ENCODE results near the gene TAF1. TPM values are rescaled to one million over a fixed set of nuclear protein-coding genes. Genes with fewer than 3 reads are reported as not detected.
"Not testable (repeated sequence)": the region's sequence is repeated elsewhere in the genome, so short reads cannot be mapped to it uniquely, and the experiment has no call there.

TAF1 gene
- total RNA-seq, 1 experiment from 2014 or later = 31.2 TPM

DNA sequence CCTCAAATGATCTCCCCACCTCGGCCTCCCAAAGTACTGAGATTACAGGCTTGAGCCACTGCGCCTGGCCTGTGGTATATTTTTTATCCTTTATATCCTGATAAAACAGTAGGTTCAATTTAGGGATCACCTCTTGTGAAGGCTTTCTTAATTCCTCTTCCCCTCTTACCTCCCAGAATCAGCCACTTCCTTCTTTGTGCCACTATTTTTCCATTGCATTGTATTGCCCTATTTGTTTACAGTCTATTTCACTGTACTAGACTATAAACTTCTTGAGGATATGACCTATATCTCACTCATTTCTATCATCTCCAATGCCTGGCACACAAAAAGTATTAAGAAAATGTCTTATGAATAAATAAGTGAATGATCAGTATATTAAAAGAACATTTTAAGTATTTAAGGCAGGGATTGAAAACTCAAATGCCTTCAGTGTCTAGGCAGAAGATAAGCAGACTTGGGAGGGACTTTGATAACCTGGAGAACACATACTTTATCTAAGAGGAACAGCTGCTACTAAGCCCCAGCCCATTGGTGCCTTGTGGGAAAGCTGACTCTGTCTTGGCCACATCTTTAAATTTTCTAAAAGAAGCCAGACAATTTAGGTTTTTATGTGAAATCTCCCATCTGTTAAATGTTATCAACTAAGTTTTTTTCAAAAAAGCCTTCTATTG is 84.4 kb downstream of the TAF1 start (continued):
- TF ChIP-seq, protein P1, sequence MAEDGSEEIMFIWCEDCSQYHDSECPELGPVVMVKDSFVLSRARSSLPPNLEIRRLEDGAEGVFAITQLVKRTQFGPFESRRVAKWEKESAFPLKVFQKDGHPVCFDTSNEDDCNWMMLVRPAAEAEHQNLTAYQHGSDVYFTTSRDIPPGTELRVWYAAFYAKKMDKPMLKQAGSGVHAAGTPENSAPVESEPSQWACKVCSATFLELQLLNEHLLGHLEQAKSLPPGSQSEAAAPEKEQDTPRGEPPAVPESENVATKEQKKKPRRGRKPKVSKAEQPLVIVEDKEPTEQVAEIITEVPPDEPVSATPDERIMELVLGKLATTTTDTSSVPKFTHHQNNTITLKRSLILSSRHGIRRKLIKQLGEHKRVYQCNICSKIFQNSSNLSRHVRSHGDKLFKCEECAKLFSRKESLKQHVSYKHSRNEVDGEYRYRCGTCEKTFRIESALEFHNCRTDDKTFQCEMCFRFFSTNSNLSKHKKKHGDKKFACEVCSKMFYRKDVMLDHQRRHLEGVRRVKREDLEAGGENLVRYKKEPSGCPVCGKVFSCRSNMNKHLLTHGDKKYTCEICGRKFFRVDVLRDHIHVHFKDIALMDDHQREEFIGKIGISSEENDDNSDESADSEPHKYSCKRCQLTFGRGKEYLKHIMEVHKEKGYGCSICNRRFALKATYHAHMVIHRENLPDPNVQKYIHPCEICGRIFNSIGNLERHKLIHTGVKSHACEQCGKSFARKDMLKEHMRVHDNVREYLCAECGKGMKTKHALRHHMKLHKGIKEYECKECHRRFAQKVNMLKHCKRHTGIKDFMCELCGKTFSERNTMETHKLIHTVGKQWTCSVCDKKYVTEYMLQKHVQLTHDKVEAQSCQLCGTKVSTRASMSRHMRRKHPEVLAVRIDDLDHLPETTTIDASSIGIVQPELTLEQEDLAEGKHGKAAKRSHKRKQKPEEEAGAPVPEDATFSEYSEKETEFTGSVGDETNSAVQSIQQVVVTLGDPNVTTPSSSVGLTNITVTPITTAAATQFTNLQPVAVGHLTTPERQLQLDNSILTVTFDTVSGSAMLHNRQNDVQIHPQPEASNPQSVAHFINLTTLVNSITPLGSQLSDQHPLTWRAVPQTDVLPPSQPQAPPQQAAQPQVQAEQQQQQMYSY (CRISPR knock-in tag; IDR thresholded peaks at IDR 0.05) = no peak
- TF ChIP-seq, protein P2, sequence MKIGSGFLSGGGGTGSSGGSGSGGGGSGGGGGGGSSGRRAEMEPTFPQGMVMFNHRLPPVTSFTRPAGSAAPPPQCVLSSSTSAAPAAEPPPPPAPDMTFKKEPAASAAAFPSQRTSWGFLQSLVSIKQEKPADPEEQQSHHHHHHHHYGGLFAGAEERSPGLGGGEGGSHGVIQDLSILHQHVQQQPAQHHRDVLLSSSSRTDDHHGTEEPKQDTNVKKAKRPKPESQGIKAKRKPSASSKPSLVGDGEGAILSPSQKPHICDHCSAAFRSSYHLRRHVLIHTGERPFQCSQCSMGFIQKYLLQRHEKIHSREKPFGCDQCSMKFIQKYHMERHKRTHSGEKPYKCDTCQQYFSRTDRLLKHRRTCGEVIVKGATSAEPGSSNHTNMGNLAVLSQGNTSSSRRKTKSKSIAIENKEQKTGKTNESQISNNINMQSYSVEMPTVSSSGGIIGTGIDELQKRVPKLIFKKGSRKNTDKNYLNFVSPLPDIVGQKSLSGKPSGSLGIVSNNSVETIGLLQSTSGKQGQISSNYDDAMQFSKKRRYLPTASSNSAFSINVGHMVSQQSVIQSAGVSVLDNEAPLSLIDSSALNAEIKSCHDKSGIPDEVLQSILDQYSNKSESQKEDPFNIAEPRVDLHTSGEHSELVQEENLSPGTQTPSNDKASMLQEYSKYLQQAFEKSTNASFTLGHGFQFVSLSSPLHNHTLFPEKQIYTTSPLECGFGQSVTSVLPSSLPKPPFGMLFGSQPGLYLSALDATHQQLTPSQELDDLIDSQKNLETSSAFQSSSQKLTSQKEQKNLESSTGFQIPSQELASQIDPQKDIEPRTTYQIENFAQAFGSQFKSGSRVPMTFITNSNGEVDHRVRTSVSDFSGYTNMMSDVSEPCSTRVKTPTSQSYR (CRISPR knock-in tag; IDR thresholded peaks at IDR 0.05) = no peak
- TF ChIP-seq NR1H2 (CRISPR knock-in tag; IDR thresholded peaks at IDR 0.05) = no peak
- TF ChIP-seq ZNF232 (CRISPR knock-in tag; IDR thresholded peaks at IDR 0.05) = no peak

DNA sequence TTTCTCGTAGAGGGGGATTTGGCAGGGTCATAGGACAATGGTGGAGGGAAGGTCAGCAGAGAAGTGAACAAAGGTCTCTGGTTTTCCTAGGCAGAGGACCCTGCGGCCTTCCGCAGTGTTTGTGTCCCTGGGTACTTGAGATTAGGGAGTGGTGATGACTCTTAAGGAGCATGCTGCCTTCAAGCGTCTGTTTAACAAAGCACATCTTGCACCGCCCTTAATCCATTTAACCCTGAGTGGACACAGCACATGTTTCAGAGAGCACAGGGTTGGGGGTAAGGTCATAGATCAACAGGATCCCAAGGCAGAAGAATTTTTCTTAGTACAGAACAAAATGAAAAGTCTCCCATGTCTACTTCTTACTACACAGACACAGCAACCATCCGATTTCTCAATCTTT is 85.4 kb downstream of the TAF1 start:
- CTCF ChIA-PET; DNase-seq (ENCODE audit: low spot score); H3K9me3 Mint-ChIP-seq; ATAC-seq; H3K4me3 Mint-ChIP-seq; H3K27ac Mint-ChIP-seq; H3K27me3 Mint-ChIP-seq (ENCODE audit: low read depth); POLR2A ChIA-PET; H3K4me1 Mint-ChIP-seq: not testable (repeated sequence)
- peaks cover 35% of the 10 kb centered on the region for H3K36me3 Mint-ChIP-seq

DNA sequence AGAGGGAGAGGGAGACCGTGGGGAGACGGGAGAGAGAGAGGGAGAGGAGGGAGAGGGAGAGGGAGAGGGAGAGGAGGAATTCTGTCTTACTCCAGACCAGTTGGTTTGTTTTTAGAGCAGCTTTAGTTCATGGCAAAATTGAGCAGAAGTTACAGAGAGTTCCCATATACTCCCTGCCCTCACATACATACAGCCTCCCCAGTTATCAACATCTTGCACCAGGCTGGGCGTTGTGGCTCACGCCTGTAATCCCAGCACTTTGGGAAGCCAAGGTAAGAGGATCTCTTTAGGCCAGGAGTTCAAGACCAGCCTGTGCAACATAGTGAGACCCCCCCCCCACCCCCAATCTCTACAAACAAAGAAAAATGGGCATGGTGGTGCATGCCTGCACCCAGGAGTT is 86.9 kb downstream of the TAF1 start:
- H3K9me3 Mint-ChIP-seq = no peaks in the 10 kb centered on the region
- H3K27ac Mint-ChIP-seq = no peak overlapping the region
- ATAC-seq = no peak

More for the DNA sequence above, 86.9 kb downstream of the TAF1 start:
- TF ChIP-seq NR3C1 (CRISPR knock-in tag; conservative IDR thresholded peaks at IDR 0.05; ENCODE audit: low read depth) (no peak), HMGA2 (CRISPR knock-in tag; IDR thresholded peaks at IDR 0.05) (no peak), GTF2I (CRISPR knock-in tag; conservative IDR thresholded peaks at IDR 0.05) (no peak), NR1H2 (CRISPR knock-in tag; IDR thresholded peaks at IDR 0.05) (no peak), SMAD3 (CRISPR knock-in tag; IDR thresholded peaks at IDR 0.05; ENCODE audit: borderline replicate concordance) (no peak), FOXK1 (CRISPR knock-in tag; IDR thresholded peaks at IDR 0.05) (no peak), TCF7 (CRISPR knock-in tag; IDR thresholded peaks at IDR 0.05; ENCODE audit: low read depth) (no peak), CREM (CRISPR knock-in tag; IDR thresholded peaks at IDR 0.05) (no peak), SP1 (CRISPR knock-in tag; conservative IDR thresholded peaks at IDR 0.05) (no peak), GRHL2 (CRISPR knock-in tag; IDR thresholded peaks at IDR 0.05; ENCODE audit: insufficient replicate concordance, severe bottlenecking) (no peak)
- TF ChIP-seq, protein P3, sequence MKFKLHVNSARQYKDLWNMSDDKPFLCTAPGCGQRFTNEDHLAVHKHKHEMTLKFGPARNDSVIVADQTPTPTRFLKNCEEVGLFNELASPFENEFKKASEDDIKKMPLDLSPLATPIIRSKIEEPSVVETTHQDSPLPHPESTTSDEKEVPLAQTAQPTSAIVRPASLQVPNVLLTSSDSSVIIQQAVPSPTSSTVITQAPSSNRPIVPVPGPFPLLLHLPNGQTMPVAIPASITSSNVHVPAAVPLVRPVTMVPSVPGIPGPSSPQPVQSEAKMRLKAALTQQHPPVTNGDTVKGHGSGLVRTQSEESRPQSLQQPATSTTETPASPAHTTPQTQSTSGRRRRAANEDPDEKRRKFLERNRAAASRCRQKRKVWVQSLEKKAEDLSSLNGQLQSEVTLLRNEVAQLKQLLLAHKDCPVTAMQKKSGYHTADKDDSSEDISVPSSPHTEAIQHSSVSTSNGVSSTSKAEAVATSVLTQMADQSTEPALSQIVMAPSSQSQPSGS (CRISPR knock-in tag; IDR thresholded peaks at IDR 0.05; ENCODE audit: borderline replicate concordance, low read depth) = no peak
- TF ChIP-seq, protein P2 (CRISPR knock-in tag; IDR thresholded peaks at IDR 0.05) = no peak
- Mint-ChIP-seq H3K27me3 (ENCODE audit: low read depth) (no peaks in the 10 kb centered on the region), H3K4me1 (peaks cover 1% of the 10 kb centered on the region), H3K36me3 (peaks cover 44% of the 10 kb centered on the region), H3K4me3 (no peak overlapping the region)
- DNase-seq (ENCODE audit: low spot score) = no peak
- CTCF ChIA-PET = no interaction called here
- POLR2A ChIA-PET = no interaction called here

Data from WTC11 (cell line).